ENCODE results near the gene BTBD16.

GRCh38 chr10:122290833-122291532 is 19.9 kb downstream of the BTBD16 start:
- no peak for TF ChIP-seq CTCF (IDR thresholded peaks at IDR 0.05; ENCODE audit: extremely low read depth in 1 of 2, insufficient read depth in 1 of 2, low read depth in 1 of 2, low read length in 2 of 2)
- no peak for TF ChIP-seq POLR2A (IDR thresholded peaks at IDR 0.05; ENCODE audit: low read depth, low read length)
- no peak for TF ChIP-seq POLR2AphosphoS5 (IDR thresholded peaks at IDR 0.05; ENCODE audit: insufficient read depth, low read depth, low read length)
- no peak for TF ChIP-seq EZH2 (IDR thresholded peaks at IDR 0.05; ENCODE audit: borderline replicate concordance, low read depth, low read length, severe bottlenecking)
- TF ChIP-seq GATA2 (IDR thresholded peaks at IDR 0.05; ENCODE audit: insufficient read depth, insufficient read length, low read depth, low read length), result no peak
- no peak for TF ChIP-seq MAX (IDR thresholded peaks at IDR 0.05; ENCODE audit: insufficient read depth, insufficient read length)
- no peak for TF ChIP-seq MYC (IDR thresholded peaks at IDR 0.05; ENCODE audit: low read depth, low read length)
